Trophoblast cell (in vitro differentiated cells and primary cell): ENCODE data around the gene MYO5A.

Source experiments
- DNase-seq, 2 donors: peaks; one replicate each; pipeline ENCODE4 v3.0.0-alpha.2; 2016
- H2AFZ ChIP-seq: 2 replicates; pipeline ENCODE4 v1.6.1; 2013; ENCODE audit warnings: low read length, moderate library complexity, mild to moderate bottlenecking; ENCODE audit not compliant: insufficient read depth, poor library complexity
- H2AK5ac ChIP-seq: 2 replicates; pipeline ENCODE4 v1.6.1; 2013; ENCODE audit warnings: mild to moderate bottlenecking, low read length
- H2BK120ac ChIP-seq: 2 replicates; pipeline ENCODE4 v1.6.1; 2013; ENCODE audit warnings: low read length, mild to moderate bottlenecking, moderate library complexity; ENCODE audit not compliant: insufficient read depth, poor library complexity
- H2BK12ac ChIP-seq: 2 replicates; pipeline ENCODE4 v1.6.1; 2013; ENCODE audit warnings: mild to moderate bottlenecking, low read length, moderate library complexity
- H2BK5ac ChIP-seq: 2 replicates; pipeline ENCODE4 v1.6.1; 2013; ENCODE audit warnings: low read length, low read depth, moderate library complexity, mild to moderate bottlenecking; ENCODE audit not compliant: poor library complexity
- H3K14ac ChIP-seq: 2 replicates; pipeline ENCODE4 v1.6.1; 2013; ENCODE audit warnings: mild to moderate bottlenecking, low read length
- H3K18ac ChIP-seq: 2 replicates; pipeline ENCODE4 v1.6.1; 2013; ENCODE audit warnings: mild to moderate bottlenecking, low read length
- H3K23ac ChIP-seq: 2 replicates; pipeline ENCODE4 v1.6.1; 2013; ENCODE audit warnings: low read length
- H3K27ac ChIP-seq: 2 replicates; pipeline ENCODE4 v1.5.1; 2013; ENCODE audit warnings: low read depth, mild to moderate bottlenecking, inconsistent platforms, low read length, moderate library complexity
- H3K27me3 ChIP-seq: 2 replicates; pipeline ENCODE4 v1.6.1; 2013; ENCODE audit warnings: inconsistent platforms, mild to moderate bottlenecking, low read length, moderate library complexity; ENCODE audit not compliant: insufficient read depth
- H3K36me3 ChIP-seq, 2 experiments: 1 replicate in 1 of 2; 2 replicates in 1 of 2; pipeline ENCODE4 v1.6.1; 2013; ENCODE audit warnings: low read length in 2 of 2, mild to moderate bottlenecking in 2 of 2, moderate library complexity in 1 of 2; ENCODE audit not compliant: insufficient read depth in 2 of 2, control insufficient read depth in 1 of 2
- H3K4ac ChIP-seq: 2 replicates; pipeline ENCODE4 v1.6.1; 2013; ENCODE audit warnings: low read depth, mild to moderate bottlenecking, low read length, moderate library complexity
- H3K4me1 ChIP-seq, 2 experiments: 1 replicate in 1 of 2; 2 replicates in 1 of 2; pipeline ENCODE4 v1.6.1; 2013; ENCODE audit warnings: low read length in 2 of 2, mild to moderate bottlenecking in 2 of 2, moderate library complexity in 1 of 2; ENCODE audit not compliant: insufficient read depth in 2 of 2, control insufficient read depth in 1 of 2
- H3K4me2 ChIP-seq: 2 replicates; pipeline ENCODE4 v1.6.1; 2013; ENCODE audit warnings: inconsistent platforms, mild to moderate bottlenecking, low read length, moderate library complexity
- H3K4me3 ChIP-seq: 2 replicates; pipeline ENCODE4 v1.5.1; 2013; ENCODE audit warnings: mild to moderate bottlenecking, low read depth, low read length, inconsistent platforms
- H3K79me1 ChIP-seq: one replicate; pipeline ENCODE4 v1.6.1; 2013; ENCODE audit warnings: low read length
- H3K79me2 ChIP-seq: 2 replicates; pipeline ENCODE4 v1.6.1; 2013; ENCODE audit warnings: low read length, mild to moderate bottlenecking; ENCODE audit not compliant: control insufficient read depth, insufficient read depth, poor library complexity
- H3K9ac ChIP-seq: 2 replicates; pipeline ENCODE4 v1.6.1; 2013; ENCODE audit warnings: mild to moderate bottlenecking, low read length
- H3K9me3 ChIP-seq: 2 replicates; pipeline ENCODE4 v1.6.1; 2013; ENCODE audit warnings: low read depth, mild to moderate bottlenecking, control low read depth, inconsistent platforms, low read length; ENCODE audit not compliant: insufficient read depth
- H4K12ac ChIP-seq: 2 replicates; pipeline ENCODE4 v1.6.1; 2013; ENCODE audit warnings: low read depth, mild to moderate bottlenecking, low read length, moderate library complexity
- H4K8ac ChIP-seq: 2 replicates; pipeline ENCODE4 v1.6.1; 2013; ENCODE audit warnings: low read depth, mild to moderate bottlenecking, low read length, moderate library complexity
- H4K91ac ChIP-seq: one replicate; pipeline ENCODE4 v1.6.1; 2013; ENCODE audit warnings: low read depth, mild to moderate bottlenecking, low read length, moderate library complexity
- WGBS: extraction: QIAGEN DNeasy Blood & Tissue Kit; methylation state at CpG from one replicate; pipeline ENCODE4 v1.1.7; 2013; ENCODE audit warnings: missing lambda C conversion rate; ENCODE audit not compliant: insufficient read length, insufficient coverage; ENCODE audit errors: extremely low coverage; 5-methylcytosine and 5-hydroxymethylcytosine counted together

MYO5A gene

GRCh38 chr15:52280326-52281084 lies 248.2 kb downstream of the MYO5A start:
- Histone ChIP-seq H3K79me1 (no peaks in the 10 kb centered on the region), H4K91ac (no peak overlapping the region), H3K9me3 (peaks cover 2% of the 10 kb centered on the region), H2BK5ac (no peak overlapping the region), H3K27me3 (no peaks in the 10 kb centered on the region), H3K14ac (no peak overlapping the region), H2BK12ac (no peak overlapping the region), H3K4me3 (no peak overlapping the region), H3K4me2 (no peak overlapping the region), H2AFZ (no peak overlapping the region), H3K4me1 (peaks cover 4 to 5% of the 10 kb centered on the region in 2 experiments), H3K4ac (no peak overlapping the region), H4K12ac (no peak overlapping the region), H4K8ac (no peak overlapping the region), H3K36me3 (peaks cover 0 to under 1% of the 10 kb centered on the region in 2 experiments), H3K9ac (no peak overlapping the region), H2BK120ac (no peak overlapping the region), H3K23ac (no peak overlapping the region), H3K18ac (no peak overlapping the region), H3K79me2 (no peaks in the 10 kb centered on the region), H3K27ac (no peak overlapping the region), H2AK5ac (no peak overlapping the region)
- DNase-seq, result no peak
- WGBS, result no CpG with 5 or more reads among the region's 11 CpGs

GRCh38 chr15:52278636-52279367 lies 249.9 kb downstream of the MYO5A start:
- peaks cover 4 to 5% of the 10 kb centered on the region in 2 experiments for H3K4me1 ChIP-seq
- H3K14ac ChIP-seq, result no peak overlapping the region
- H4K91ac ChIP-seq, result no peak overlapping the region
- H2AK5ac ChIP-seq, result no peak overlapping the region
- no peaks in the 10 kb centered on the region for H3K79me2 ChIP-seq
- no peak overlapping the region for H3K4ac ChIP-seq
- H3K27me3 ChIP-seq, result no peaks in the 10 kb centered on the region
- no peaks in the 10 kb centered on the region for H3K36me3 ChIP-seq
- no peak overlapping the region for H2BK5ac ChIP-seq
- H4K8ac ChIP-seq, result no peak overlapping the region
- H4K12ac ChIP-seq, result no peak overlapping the region
- DNase-seq, result no peak
- H2BK12ac ChIP-seq, result no peak overlapping the region
- no peak overlapping the region for H3K4me2 ChIP-seq
- no peak overlapping the region for H3K23ac ChIP-seq
- no peak overlapping the region for H2AFZ ChIP-seq
- no peaks in the 10 kb centered on the region for H3K79me1 ChIP-seq
- no peak overlapping the region for H3K18ac ChIP-seq
- no peak overlapping the region for H3K9ac ChIP-seq
- no peaks in the 10 kb centered on the region for H3K9me3 ChIP-seq
- no peak overlapping the region for H2BK120ac ChIP-seq
- H3K27ac ChIP-seq, result no peak overlapping the region
- WGBS, result no CpG with 5 or more reads among the region's 13 CpGs
- H3K4me3 ChIP-seq, result no peak overlapping the region

GRCh38 chr15:52278135-52278534 lies 250.5 kb downstream of the MYO5A start:
- Histone ChIP-seq H2BK12ac (no peak overlapping the region), H4K91ac (no peak overlapping the region), H3K23ac (no peak overlapping the region), H3K27ac (no peak overlapping the region), H3K79me2 (no peaks in the 10 kb centered on the region), H3K9ac (no peak overlapping the region), H3K18ac (no peak overlapping the region), H4K12ac (no peak overlapping the region), H3K14ac (no peak overlapping the region), H3K4ac (no peak overlapping the region), H3K36me3 (no peaks in the 10 kb centered on the region), H3K4me1 (peaks cover 4 to 5% of the 10 kb centered on the region in 2 experiments), H4K8ac (no peak overlapping the region), H3K79me1 (no peaks in the 10 kb centered on the region), H2AK5ac (no peak overlapping the region), H2BK120ac (no peak overlapping the region), H3K27me3 (no peaks in the 10 kb centered on the region), H3K4me2 (no peak overlapping the region), H2BK5ac (no peak overlapping the region), H2AFZ (no peak overlapping the region), H3K9me3 (no peaks in the 10 kb centered on the region), H3K4me3 (no peak overlapping the region)
- WGBS, result no CpG with 5 or more reads among the region's 3 CpGs
- DNase-seq, result no peak

GRCh38 chr15:52277575-52277974 lies 251.1 kb downstream of the MYO5A start:
- Histone ChIP-seq H3K27me3 (no peaks in the 10 kb centered on the region), H3K4ac (no peak overlapping the region), H3K36me3 (no peaks in the 10 kb centered on the region), H3K9ac (no peak overlapping the region), H2AK5ac (no peak overlapping the region), H3K9me3 (no peaks in the 10 kb centered on the region), H2BK12ac (no peak overlapping the region), H4K91ac (no peak overlapping the region), H3K27ac (no peak overlapping the region), H3K14ac (no peak overlapping the region), H3K18ac (no peak overlapping the region), H4K8ac (no peak overlapping the region), H3K4me1 (peaks cover 4 to 5% of the 10 kb centered on the region in 2 experiments), H3K79me2 (no peaks in the 10 kb centered on the region), H3K79me1 (no peaks in the 10 kb centered on the region), H3K4me3 (no peak overlapping the region), H3K23ac (no peak overlapping the region), H4K12ac (no peak overlapping the region), H2AFZ (no peak overlapping the region), H2BK120ac (no peak overlapping the region), H3K4me2 (no peak overlapping the region), H2BK5ac (no peak overlapping the region)
- DNase-seq, result no peak
- no CpG with 5 or more reads among the region's 9 CpGs for WGBS
